Ectodermal cell (in vitro differentiated cells): ENCODE data around the gene LAMP1.
"Not testable (repeated sequence)": the region's sequence is repeated elsewhere in the genome, so short reads cannot be mapped to it uniquely, and the experiment has no call there.

Experiments used
- H3K27ac ChIP-seq: 2 replicates; pipeline ENCODE4 v1.7.0; 2013; ENCODE audit warnings: mild to moderate bottlenecking, low read depth, low read length; ENCODE audit not compliant: insufficient read depth, poor library complexity, severe bottlenecking
- H3K27me3 ChIP-seq: 2 replicates; pipeline ENCODE4 v1.7.0; 2013; ENCODE audit warnings: mild to moderate bottlenecking, low read length; ENCODE audit not compliant: insufficient read depth, control insufficient read depth, poor library complexity, severe bottlenecking
- H3K36me3 ChIP-seq: one replicate; pipeline ENCODE4 v1.7.0; 2013; ENCODE audit warnings: low read length; ENCODE audit not compliant: control insufficient read depth, insufficient read depth
- H3K4me1 ChIP-seq: one replicate; pipeline ENCODE4 v1.7.0; 2013; ENCODE audit warnings: low read length; ENCODE audit not compliant: control insufficient read depth, insufficient read depth
- H3K4me3 ChIP-seq: 2 replicates; pipeline ENCODE4 v1.7.0; 2013; ENCODE audit warnings: low read depth, low read length, control low read depth; ENCODE audit not compliant: insufficient read depth
- H3K9me3 ChIP-seq: 2 replicates; pipeline ENCODE4 v1.7.0; 2013; ENCODE audit warnings: mild to moderate bottlenecking, low read length, moderate library complexity; ENCODE audit not compliant: control insufficient read depth
- WGBS, 2 experiments: methylation state at CpG; one replicate each; pipeline ENCODE4 v1.1.7; 2013; ENCODE audit warnings: missing lambda C conversion rate in 2 of 2; 5-methylcytosine and 5-hydroxymethylcytosine counted together

The LAMP1 gene

DNA sequence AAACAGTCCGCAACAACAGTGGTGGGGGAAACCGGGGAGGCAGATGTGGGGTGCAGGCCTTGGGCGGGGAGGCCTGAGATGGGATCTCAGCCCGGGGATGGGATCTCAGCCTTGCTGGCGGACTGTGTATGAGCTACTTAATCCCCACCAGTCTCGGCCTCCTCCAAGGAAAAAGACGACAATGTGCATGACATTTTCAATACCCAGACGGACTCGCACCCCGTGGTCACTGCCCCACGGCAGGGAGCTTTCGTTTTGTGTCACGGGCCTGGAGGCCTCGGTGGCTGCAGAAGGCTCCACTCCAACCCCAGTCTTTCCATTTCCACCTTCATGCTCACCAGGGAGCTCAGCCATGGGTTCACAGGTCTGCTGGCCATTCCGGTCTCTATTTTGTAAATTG, 41.4 kb downstream of the LAMP1 start:
- WGBS, 2 experiments = 94 to 96% methylated on average over 15 of the region's 15 CpGs
- Histone ChIP-seq H3K36me3 (no peaks in the 10 kb centered on the region), H3K4me3 (no peak overlapping the region), H3K27ac (no peak overlapping the region), H3K4me1 (no peaks in the 10 kb centered on the region), H3K27me3 (no peaks in the 10 kb centered on the region), H3K9me3 (no peaks in the 10 kb centered on the region)

DNA sequence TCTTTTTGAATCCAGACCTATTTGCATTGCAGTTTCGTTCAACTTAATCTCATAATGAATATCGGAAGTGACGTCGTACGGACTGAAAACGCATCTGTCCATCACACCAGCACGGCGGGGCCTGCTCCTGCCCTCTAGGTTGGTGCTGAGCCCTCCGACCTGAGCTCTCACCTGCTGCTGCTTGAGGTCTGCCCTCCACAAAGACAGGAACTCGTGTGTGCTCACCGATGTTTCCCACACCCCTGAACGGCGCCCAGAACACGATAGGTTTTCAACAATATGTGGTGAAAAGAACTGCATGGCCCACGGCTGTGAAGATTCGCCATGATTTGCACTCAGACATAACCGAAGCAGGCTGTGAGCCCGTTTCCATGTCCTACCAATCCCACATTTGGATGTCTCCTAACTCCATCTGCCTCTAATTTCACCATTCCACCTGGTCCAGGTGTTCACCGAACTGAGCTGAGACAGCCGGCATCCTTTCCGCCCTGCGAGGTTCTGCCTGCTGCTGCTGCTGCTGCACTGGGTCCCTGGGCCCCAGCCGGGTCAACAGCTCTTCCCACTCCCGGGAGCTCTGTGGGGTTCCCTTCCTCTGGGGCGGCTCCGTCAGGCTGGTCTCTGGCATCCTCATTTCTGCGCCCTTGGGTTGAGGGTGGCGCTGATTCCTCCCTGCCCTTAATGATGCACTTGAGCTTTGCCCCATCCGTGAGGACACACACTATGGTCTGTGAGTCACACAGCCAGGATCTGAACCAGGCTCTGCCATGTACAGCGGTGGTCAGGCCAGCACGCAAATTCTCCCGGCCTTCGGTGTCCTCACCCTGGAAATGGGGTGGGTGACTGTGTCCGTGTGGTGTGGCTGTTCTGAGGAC, 46.0 kb downstream of the LAMP1 start:
- Histone ChIP-seq H3K27ac (no peak overlapping the region), H3K9me3 (no peaks in the 10 kb centered on the region), H3K4me3 (no peak overlapping the region), H3K4me1 (no peaks in the 10 kb centered on the region), H3K36me3 (no peaks in the 10 kb centered on the region), H3K27me3 (no peaks in the 10 kb centered on the region)
- WGBS, 2 experiments = 92% methylated on average over 34 of the region's 34 CpGs

DNA sequence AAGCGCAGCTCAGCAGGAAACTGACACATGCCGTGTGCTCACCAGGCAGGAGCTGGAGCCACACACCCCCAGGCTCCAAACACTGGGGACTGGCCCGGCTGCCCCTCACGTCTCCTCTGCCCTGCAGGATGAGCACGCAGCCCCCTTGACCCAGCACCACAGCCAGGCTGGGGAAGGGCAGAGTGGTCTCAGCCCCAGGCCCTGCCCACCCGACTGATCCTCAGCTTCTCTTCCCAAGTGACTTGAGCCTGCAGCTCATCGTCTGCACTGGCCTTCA, 46.6 kb downstream of the LAMP1 start:
- no peaks in the 10 kb centered on the region for H3K27me3 ChIP-seq
- H3K36me3 ChIP-seq = no peaks in the 10 kb centered on the region
- WGBS, 2 experiments = 95 to 96% methylated on average over 6 of the region's 7 CpGs
- H3K4me1 ChIP-seq = no peaks in the 10 kb centered on the region
- no peak overlapping the region for H3K4me3 ChIP-seq
- H3K9me3 ChIP-seq = no peaks in the 10 kb centered on the region
- H3K27ac ChIP-seq = no peak overlapping the region

DNA sequence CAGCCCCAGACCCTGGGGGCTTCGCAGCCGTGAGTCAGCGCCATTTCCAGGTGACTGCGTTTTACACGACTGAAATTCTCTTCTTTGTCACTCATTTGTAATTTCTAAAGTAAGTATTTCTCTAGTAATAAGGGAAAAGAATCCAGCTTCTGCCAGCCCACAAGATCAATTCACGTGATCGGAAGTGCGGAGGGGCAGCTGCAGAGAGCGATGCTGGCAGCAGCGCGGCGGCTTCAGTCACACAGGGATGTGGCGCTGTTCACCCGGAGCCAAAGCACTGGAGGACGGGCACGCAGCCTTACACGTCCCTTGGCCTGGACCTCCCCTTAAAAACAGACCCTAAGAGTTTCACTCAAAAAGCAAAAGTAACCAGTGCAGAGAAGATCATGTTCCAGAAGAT, 48.4 kb downstream of the LAMP1 start:
- H3K36me3 ChIP-seq = no peaks in the 10 kb centered on the region
- no peaks in the 10 kb centered on the region for H3K9me3 ChIP-seq
- no peak overlapping the region for H3K4me3 ChIP-seq
- H3K27ac ChIP-seq = no peak overlapping the region
- H3K4me1 ChIP-seq = no peaks in the 10 kb centered on the region
- no peaks in the 10 kb centered on the region for H3K27me3 ChIP-seq
- 90 to 96% methylated on average over 17 of the region's 17 CpGs for WGBS, 2 experiments

- 95 to 96% methylated on average over 19 of the region's 19 CpGs for WGBS, 2 experiments
- not testable (repeated sequence) for H3K4me3 ChIP-seq, H3K36me3 ChIP-seq, H3K27ac ChIP-seq, H3K27me3 ChIP-seq, H3K9me3 ChIP-seq, H3K4me1 ChIP-seq
Observed at GRCh38 chr13:113347736-113348225, 50.7 kb downstream of the LAMP1 start.

DNA sequence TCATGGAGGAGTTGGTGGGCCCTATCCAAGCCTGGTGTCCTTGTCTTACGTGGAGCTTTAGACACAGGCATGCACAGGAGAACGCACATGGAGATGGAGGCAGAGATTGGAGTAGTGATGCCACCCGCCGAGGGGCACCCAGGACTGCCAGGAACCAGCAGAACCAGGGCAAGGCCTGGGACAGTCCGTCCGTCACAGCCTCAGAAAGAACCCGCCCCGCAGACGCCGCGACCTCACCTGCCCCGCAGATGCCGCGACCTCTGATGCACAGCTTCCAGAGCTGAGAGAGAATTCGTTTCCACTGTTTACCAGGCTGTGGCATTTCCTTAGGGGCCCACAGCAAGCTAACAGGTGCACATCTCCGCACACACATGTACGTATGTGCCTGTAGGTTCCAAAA, 51.6 kb downstream of the LAMP1 start:
- Histone ChIP-seq H3K27ac (no peak overlapping the region), H3K36me3 (no peaks in the 10 kb centered on the region), H3K27me3 (no peaks in the 10 kb centered on the region), H3K4me1 (no peaks in the 10 kb centered on the region), H3K4me3 (no peak overlapping the region), H3K9me3 (no peaks in the 10 kb centered on the region)
- WGBS, 2 experiments = 95 to 96% methylated on average over 17 of the region's 17 CpGs

GRCh38 chr13:113349050-113349449, 52.0 kb downstream of the LAMP1 start:
- Histone ChIP-seq H3K4me1 (no peaks in the 10 kb centered on the region), H3K36me3 (no peaks in the 10 kb centered on the region), H3K9me3 (no peaks in the 10 kb centered on the region), H3K4me3 (no peak overlapping the region), H3K27me3 (no peaks in the 10 kb centered on the region), H3K27ac (no peak overlapping the region)
- WGBS, 2 experiments = 94 to 96% methylated on average over 6 of the region's 6 CpGs

DNA sequence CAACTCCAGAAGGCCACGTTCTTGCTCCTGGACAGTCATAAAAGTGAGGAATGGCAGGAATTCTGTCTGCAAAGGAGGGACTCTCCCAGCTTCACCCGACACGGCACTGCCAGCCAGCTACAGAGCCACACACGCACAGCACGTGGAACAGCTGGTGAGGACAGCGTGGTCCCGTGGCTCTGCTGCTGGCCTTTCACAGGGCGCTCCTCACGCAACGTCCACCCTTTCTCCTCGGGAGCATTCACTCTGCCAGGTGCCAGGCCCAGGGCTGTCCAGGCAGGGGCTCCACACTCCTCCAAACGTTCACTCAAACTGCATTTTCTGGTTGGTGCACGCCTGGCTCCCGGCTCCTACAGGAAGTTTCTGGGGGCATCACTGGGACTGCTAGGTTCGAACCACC, 52.5 kb downstream of the LAMP1 start:
- 94 to 96% methylated on average over 15 of the region's 15 CpGs for WGBS, 2 experiments

DNA sequence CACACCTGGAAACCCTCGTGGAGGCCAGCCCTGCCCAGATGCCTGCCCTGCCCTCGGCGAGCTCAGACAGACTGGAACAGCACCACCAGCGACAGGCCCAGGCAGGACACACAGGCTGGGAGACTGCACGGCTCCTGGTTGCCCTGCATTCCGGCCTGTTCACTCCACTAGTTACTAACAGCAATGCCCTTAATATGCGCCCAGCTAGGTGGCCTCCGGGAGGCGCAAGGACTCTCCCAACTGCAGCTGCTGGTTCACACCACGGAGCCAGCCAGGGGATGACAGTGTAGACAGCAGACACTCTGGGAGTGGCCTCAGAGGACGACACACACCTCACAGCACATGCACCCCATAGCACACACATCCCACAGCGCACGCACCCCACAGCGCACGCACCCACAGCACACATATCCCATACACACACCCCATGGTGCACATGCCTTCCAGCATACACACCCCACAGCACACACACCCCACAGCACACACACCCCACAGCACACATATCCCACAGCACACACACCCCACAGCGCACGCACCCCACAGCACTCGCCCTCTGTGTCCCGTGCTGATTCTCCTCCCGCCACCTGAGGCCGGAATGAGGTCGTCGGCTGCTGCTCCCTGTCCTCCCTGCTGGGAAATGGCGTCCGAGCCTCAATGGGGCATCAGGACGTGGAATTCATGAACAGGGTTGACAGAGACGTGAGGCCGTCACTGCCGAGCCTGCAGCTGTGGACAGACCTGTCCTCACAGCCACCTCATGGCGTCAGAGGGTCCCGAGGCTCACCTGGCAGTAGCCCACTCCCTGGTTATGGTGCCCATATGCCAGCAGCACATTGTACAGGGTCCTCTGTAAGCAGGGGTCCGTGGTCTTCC, 53.3 kb downstream of the LAMP1 start:
- Histone ChIP-seq H3K9me3 (no peaks in the 10 kb centered on the region), H3K27ac (no peak overlapping the region), H3K27me3 (no peaks in the 10 kb centered on the region), H3K4me1 (no peaks in the 10 kb centered on the region), H3K36me3 (no peaks in the 10 kb centered on the region), H3K4me3 (no peak overlapping the region)
- WGBS, 2 experiments = 89 to 90% methylated on average over 32 of the region's 32 CpGs

More for the DNA sequence above, 52.5 kb downstream of the LAMP1 start:
- H3K4me1 ChIP-seq = no peaks in the 10 kb centered on the region
- no peaks in the 10 kb centered on the region for H3K9me3 ChIP-seq
- no peak overlapping the region for H3K4me3 ChIP-seq
- no peaks in the 10 kb centered on the region for H3K36me3 ChIP-seq
- H3K27me3 ChIP-seq = no peaks in the 10 kb centered on the region
- no peak overlapping the region for H3K27ac ChIP-seq

- no peaks in the 10 kb centered on the region for H3K27me3 ChIP-seq
- H3K27ac ChIP-seq = no peak overlapping the region
- no peaks in the 10 kb centered on the region for H3K9me3 ChIP-seq
- no peaks in the 10 kb centered on the region for H3K36me3 ChIP-seq
- no peak overlapping the region for H3K4me3 ChIP-seq
- WGBS, 2 experiments = 95 to 96% methylated on average over 20 of the region's 20 CpGs
- no peaks in the 10 kb centered on the region for H3K4me1 ChIP-seq
Observed at GRCh38 chr13:113350938-113351335, 53.9 kb downstream of the LAMP1 start.
